Measurements from ENCODE around the gene CDC42EP1. TPM values are rescaled to one million over a fixed set of nuclear protein-coding genes. Genes with fewer than 3 reads are reported as not detected.
A peak's percentile ranks its signal among the peaks of the same experiment; 100 is the strongest.

CDC42EP1 gene
- total RNA-seq, 2 donors from 2014 or later, result 66.1 to 97.0 TPM

- Histone ChIP-seq H3K9me3 (no peaks in the 10 kb centered on the region), H3K9ac (ENCODE audit: low read depth in 2 of 2, low read length in 2 of 2) (peak overlapping the region in 1 of 2 donors; percentile 40), H3K4me1 (no peaks in the 10 kb centered on the region), H3K27me3 (no peaks in the 10 kb centered on the region), H3K27ac (no peak overlapping the region), H3K36me3 (no peaks in the 10 kb centered on the region), H3K4me3 (no peak overlapping the region)
- TF ChIP-seq, protein P1, sequence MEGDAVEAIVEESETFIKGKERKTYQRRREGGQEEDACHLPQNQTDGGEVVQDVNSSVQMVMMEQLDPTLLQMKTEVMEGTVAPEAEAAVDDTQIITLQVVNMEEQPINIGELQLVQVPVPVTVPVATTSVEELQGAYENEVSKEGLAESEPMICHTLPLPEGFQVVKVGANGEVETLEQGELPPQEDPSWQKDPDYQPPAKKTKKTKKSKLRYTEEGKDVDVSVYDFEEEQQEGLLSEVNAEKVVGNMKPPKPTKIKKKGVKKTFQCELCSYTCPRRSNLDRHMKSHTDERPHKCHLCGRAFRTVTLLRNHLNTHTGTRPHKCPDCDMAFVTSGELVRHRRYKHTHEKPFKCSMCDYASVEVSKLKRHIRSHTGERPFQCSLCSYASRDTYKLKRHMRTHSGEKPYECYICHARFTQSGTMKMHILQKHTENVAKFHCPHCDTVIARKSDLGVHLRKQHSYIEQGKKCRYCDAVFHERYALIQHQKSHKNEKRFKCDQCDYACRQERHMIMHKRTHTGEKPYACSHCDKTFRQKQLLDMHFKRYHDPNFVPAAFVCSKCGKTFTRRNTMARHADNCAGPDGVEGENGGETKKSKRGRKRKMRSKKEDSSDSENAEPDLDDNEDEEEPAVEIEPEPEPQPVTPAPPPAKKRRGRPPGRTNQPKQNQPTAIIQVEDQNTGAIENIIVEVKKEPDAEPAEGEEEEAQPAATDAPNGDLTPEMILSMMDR (IDR thresholded peaks at IDR 0.05), result no peak
- DNase-seq, result no peak
- intact Hi-C loops (cut with DNase I), result no loop called here
Measured at GRCh38 chr22:37556710-37557109, 3.6 kb upstream of the CDC42EP1 start.

- H3K9me3 ChIP-seq, result no peaks in the 10 kb centered on the region
- intact Hi-C loops (cut with DNase I), result no loop called here
- DNase-seq, result no peak
- no peaks in the 10 kb centered on the region for H3K36me3 ChIP-seq
- TF ChIP-seq, protein P1 (IDR thresholded peaks at IDR 0.05), result no peak
- H3K27me3 ChIP-seq, result no peaks in the 10 kb centered on the region
- H3K4me1 ChIP-seq, result peaks cover 7% of the 10 kb centered on the region
- H3K9ac ChIP-seq (ENCODE audit: low read depth in 2 of 2, low read length in 2 of 2), result no peak overlapping the region
- H3K27ac ChIP-seq, result no peak overlapping the region
- no peak overlapping the region for H3K4me3 ChIP-seq
Measured at GRCh38 chr22:37557321-37558001, 2.8 kb upstream of the CDC42EP1 start.

GRCh38 chr22:37558815-37559214 lies 1.5 kb upstream of the CDC42EP1 start:
- Histone ChIP-seq H3K36me3 (no peaks in the 10 kb centered on the region), H3K4me1 (peaks cover 14% of the 10 kb centered on the region), H3K9me3 (no peaks in the 10 kb centered on the region), H3K27ac (no peak overlapping the region), H3K9ac (ENCODE audit: low read depth in 2 of 2, low read length in 2 of 2) (no peak overlapping the region), H3K4me3 (no peak overlapping the region), H3K27me3 (no peaks in the 10 kb centered on the region)
- TF ChIP-seq, protein P1 (IDR thresholded peaks at IDR 0.05), result no peak
- intact Hi-C loops (cut with DNase I), result no loop called here
- no peak for DNase-seq

- Histone ChIP-seq H3K36me3 (no peaks in the 10 kb centered on the region), H3K27me3 (no peaks in the 10 kb centered on the region), H3K9me3 (no peaks in the 10 kb centered on the region), H3K4me3 (peak overlapping the region; percentile 31), H3K9ac (ENCODE audit: low read depth in 2 of 2, low read length in 2 of 2) (peak overlapping the region; percentile 6 to 94), H3K4me1 (peaks cover 21% of the 10 kb centered on the region), H3K27ac (peak overlapping the region; percentile 94)
- intact Hi-C loops (cut with DNase I), result no loop called here
- TF ChIP-seq, protein P1 (IDR thresholded peaks at IDR 0.05), result no peak
- DNase-seq, result no peak
Measured at GRCh38 chr22:37559521-37559900, 769 bp upstream of the CDC42EP1 start.

DNA sequence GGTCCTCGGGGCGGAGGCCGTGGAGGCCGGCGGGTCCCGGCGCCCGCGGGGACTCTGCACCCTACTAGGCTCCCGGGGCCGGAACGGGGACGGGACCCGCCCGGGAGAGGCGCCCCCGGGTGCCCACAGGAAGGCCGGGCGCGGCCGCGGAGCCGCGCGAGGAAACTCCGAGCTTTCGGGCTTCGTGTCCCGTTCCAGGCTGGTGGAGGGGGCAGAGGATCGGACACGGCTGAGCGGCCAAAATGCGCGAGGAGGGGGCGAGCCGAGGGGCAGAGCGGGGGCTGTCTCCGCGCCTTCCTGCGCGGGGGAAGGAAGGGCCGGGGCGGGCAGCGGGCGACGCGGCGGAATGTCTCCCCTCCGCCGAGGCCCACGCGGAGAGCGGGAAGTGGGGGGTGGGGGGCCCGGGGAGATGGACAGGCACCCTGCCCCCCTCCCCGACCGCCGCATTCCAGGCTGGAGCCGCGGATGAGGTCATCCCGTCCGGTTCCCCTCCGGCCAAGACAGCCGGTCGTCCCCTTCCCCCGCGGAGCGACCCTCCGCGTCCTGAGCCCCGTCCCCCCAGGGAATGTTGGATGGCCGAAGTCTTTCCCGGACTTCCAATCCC lies 430 bp downstream of the CDC42EP1 start:
- Histone ChIP-seq H3K36me3 (no peaks in the 10 kb centered on the region), H3K27me3 (no peaks in the 10 kb centered on the region), H3K9me3 (no peaks in the 10 kb centered on the region), H3K27ac (peak overlapping the region; percentile 94), H3K9ac (ENCODE audit: low read depth in 2 of 2, low read length in 2 of 2) (peak overlapping the region; percentile 91 to 99), H3K4me3 (peak overlapping the region; percentile 71), H3K4me1 (peaks cover 22% of the 10 kb centered on the region)
- TF ChIP-seq, protein P1 (IDR thresholded peaks at IDR 0.05), result no peak
- no peak for DNase-seq
- intact Hi-C loops (cut with DNase I), result no loop called here
